Body of pancreas (tissue), 4 donors: Measurements from ENCODE around the gene CLSTN1. TPM values are rescaled to one million over a fixed set of nuclear protein-coding genes. Genes with fewer than 3 reads are reported as not detected.
A peak's percentile ranks its signal among the peaks of the same experiment; 100 is the strongest.

Experiments
- ATAC-seq: fragments of 150-250 bp; one replicate; pipeline ENCODE4 v1.9.1; 2016
- DNase-seq, 4 donors: peaks; one replicate each; pipeline ENCODE4 v3.0.0-alpha.2; 2019
- H3K27ac ChIP-seq, 4 donors: fragments of 200-600 bp; sonication (generic); 1 replicate in 3 of 4; 2 replicates in 1 of 4; pipeline versions ENCODE4 v1.5.1 to v1.6.1; 2016 to 2019; ENCODE audit warnings: mild to moderate bottlenecking in 1 of 4, mixed read lengths in 1 of 4, moderate library complexity in 1 of 4
- H3K27me3 ChIP-seq, 2 donors: fragments of 200-600 bp; sonication (generic); one replicate each; pipeline ENCODE4 v1.6.0; 2016; ENCODE audit warnings: mild to moderate bottlenecking in 1 of 2
- H3K36me3 ChIP-seq, 2 donors: fragments of 200-600 bp; sonication (generic); replicated peaks in 1 of 2; 2 replicates each; pipeline ENCODE4 v1.5.1; 2016; ENCODE audit warnings: low read depth in 2 of 2; ENCODE audit not compliant: insufficient read depth in 1 of 2
- H3K4me1 ChIP-seq: fragments of 200-600 bp; sonication (generic); one replicate; pipeline ENCODE4 v1.6.0; 2016
- H3K4me3 ChIP-seq, 2 donors: fragments of 200-600 bp; sonication (generic); 1 replicate in 1 of 2; 2 replicates in 1 of 2; pipeline ENCODE4 v1.5.1; 2016 to 2019
- H3K9me3 ChIP-seq, 3 donors: fragments of 200-600 bp; sonication (generic); 1 replicate in 2 of 3; 2 replicates in 1 of 3; pipeline ENCODE4 v1.5.1; 2016
- CTCF ChIP-seq, 7 experiments: fragments of 450-650 bp in 4 of 7; fragments of 200-600 bp in 3 of 7; sonication (generic) in 3 of 7; IDR thresholded peaks; one replicate each; pipeline ENCODE4 v1.5.1; 2016 to 2019; ENCODE audit warnings: antibody characterized with exemption in 7 of 7
- POLR2A ChIP-seq, 3 donors: fragments of 450-650 bp; IDR thresholded peaks; one replicate each; pipeline ENCODE4 v1.6.1; 2016; ENCODE audit warnings: antibody characterized with exemption in 3 of 3, mild to moderate bottlenecking in 2 of 3
- WGBS, 2 donors: methylation state at CpG; one replicate each; pipeline ENCODE4 v1.1.5; 2017; 5-methylcytosine and 5-hydroxymethylcytosine counted together
- intact Hi-C: fragments of 100-400 bp; cut with DNase I; formaldehyde crosslinking; loops from one replicate; pipeline ENCODE4 v1.15.1; 2023
- total RNA-seq, 2 donors: library from RNA; depleted of rRNA; stranded (reverse); fragments of >200 nt; gene quantifications; one replicate each; pipeline ENCODE4 v1.1.0, GENCODE V29; 2016

CLSTN1 gene
- 10 to 100 TPM; 60.2 to 64.6 TPM for total RNA-seq

GRCh38 chr1:9823943-9824701 is at the start of gene CLSTN1:
Gene CLSTN1, minus strand, starts transcription at chr1:9823965. Its CDS starts 232 bp downstream, at chr1:9823733.
- Histone ChIP-seq H3K27ac (peak within 1 kb of the TSS; percentile 77 to 94 (median 88)), H3K4me1 (peaks cover 41% of the 10 kb centered on the region)

GRCh38 chr1:9873385-9873784 is 49.6 kb upstream of the CLSTN1 start:
- intact Hi-C loops: loop anchor here (10.0 kb wide), 2 partner anchors 151 to 551 kb away; no protein-coding TSS in a partner anchor
- Histone ChIP-seq H3K9me3 (no peaks in the 10 kb centered on the region), H3K4me3 (no peak overlapping the region), H3K4me1 (peaks cover 8% of the 10 kb centered on the region), H3K27ac (no peak overlapping the region), H3K36me3 (peaks cover 0 to 2% of the 10 kb centered on the region in 2 donors), H3K27me3 (no peaks in the 10 kb centered on the region)
- ATAC-seq (no peak), DNase-seq (no peak)
- no peak for TF ChIP-seq CTCF (IDR thresholded peaks at IDR 0.05)
- TF ChIP-seq POLR2A (IDR thresholded peaks at IDR 0.05): no peak
- 85 to 88% methylated on average over 5 of the region's 5 CpGs for WGBS, 2 donors

More at GRCh38 chr1:9823943-9824701, at the start of gene CLSTN1:
- Histone ChIP-seq H3K9me3 (no peaks in the 10 kb centered on the region), H3K27me3 (no peaks in the 10 kb centered on the region), H3K4me3 (peak within 1 kb of the TSS; percentile 43 to 76), H3K36me3 (no peaks in the 10 kb centered on the region)
- peak; percentile 74 for ATAC-seq
- intact Hi-C loops: no loop called here
- TF ChIP-seq CTCF (IDR thresholded peaks at IDR 0.05) (no peak), POLR2A (IDR thresholded peaks at IDR 0.05) (peak in 2 of 3 donors; percentile 40 to 45)
- WGBS, 2 donors: 1% methylated on average over 79 of the region's 93 CpGs; no CpG with 5 or more reads in 1 of the 2 donors
- DNase-seq: peak; percentile 86 to 90 (median 88)

GRCh38 chr1:9872430-9873165 is 48.8 kb upstream of the CLSTN1 start:
- ATAC-seq: no peak
- Histone ChIP-seq H3K4me1 (peaks cover 8% of the 10 kb centered on the region), H3K27ac (no peak overlapping the region), H3K27me3 (no peaks in the 10 kb centered on the region), H3K36me3 (peaks cover 0 to 2% of the 10 kb centered on the region in 2 donors), H3K4me3 (no peak overlapping the region), H3K9me3 (no peaks in the 10 kb centered on the region)
- intact Hi-C loops: loop anchor here (10.0 kb wide), 2 partner anchors 152 to 552 kb away; no protein-coding TSS in a partner anchor
- TF ChIP-seq CTCF (IDR thresholded peaks at IDR 0.05) (no peak), POLR2A (IDR thresholded peaks at IDR 0.05) (no peak)
- 79 to 89% methylated on average over 4 to 11 of the region's 11 CpGs for WGBS, 2 donors
- no peak for DNase-seq

GRCh38 chr1:9871707-9872425 is 48.1 kb upstream of the CLSTN1 start:
- ATAC-seq (no peak), DNase-seq (no peak)
- 88 to 100% methylated on average over 6 to 20 of the region's 20 CpGs for WGBS, 2 donors
- Histone ChIP-seq H3K27me3 (no peaks in the 10 kb centered on the region), H3K9me3 (no peaks in the 10 kb centered on the region), H3K4me3 (no peak overlapping the region), H3K4me1 (peaks cover 8% of the 10 kb centered on the region), H3K36me3 (peaks cover 0 to 2% of the 10 kb centered on the region in 2 donors), H3K27ac (no peak overlapping the region)
- intact Hi-C loops: loop anchor here (10.0 kb wide), 2 partner anchors 153 to 553 kb away; no protein-coding TSS in a partner anchor
- no peak for TF ChIP-seq CTCF (IDR thresholded peaks at IDR 0.05)
- TF ChIP-seq POLR2A (IDR thresholded peaks at IDR 0.05): no peak
